GM18868 (cell line): ENCODE measurements around the gene CHD2.

Experiments used
- ATAC-seq: cut with Tn5 transposase; IDR thresholded peaks from one replicate; pipeline ENCODE4 v1.9.1; 2021; ENCODE audit warnings: mild to moderate bottlenecking, moderate library complexity; ENCODE audit not compliant: unreplicated experiment

CHD2 gene

DNA sequence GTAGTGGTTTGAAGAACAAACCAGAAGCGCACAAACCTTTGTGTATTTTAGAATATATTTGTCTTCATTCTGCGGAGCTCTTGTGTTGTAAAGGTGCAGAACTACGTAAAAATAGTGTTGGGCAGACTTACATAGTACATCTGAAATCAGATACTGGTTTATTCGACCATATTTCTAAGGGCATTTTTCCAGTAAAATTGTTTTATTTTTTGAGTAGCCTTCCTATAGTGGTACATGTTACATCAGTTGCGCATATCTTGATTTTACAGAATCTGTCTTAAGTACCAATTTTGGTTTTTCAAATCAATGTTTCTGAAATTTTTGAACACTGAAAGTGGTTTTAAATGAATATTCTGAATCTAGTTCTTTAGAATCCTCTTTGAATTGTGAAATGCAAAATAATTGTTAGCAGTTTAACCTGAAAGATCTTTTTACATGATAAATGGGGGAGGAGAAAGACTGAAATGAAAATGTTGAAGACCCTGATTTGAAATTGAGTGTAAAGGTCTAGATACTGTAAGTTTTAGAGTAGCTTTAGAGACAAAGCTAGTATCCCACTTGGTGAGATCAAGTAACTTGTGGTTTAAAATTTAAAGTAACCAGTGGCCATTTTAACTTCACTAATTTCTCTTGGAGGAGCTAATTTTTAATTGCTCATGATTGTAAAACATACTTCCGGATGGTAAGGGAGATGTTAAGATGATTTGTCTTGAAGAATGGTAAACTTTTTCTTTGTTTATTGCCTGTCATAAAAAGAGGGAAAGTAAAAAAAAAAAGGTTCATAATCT, 15.5 kb upstream of the CHD2 start:
- no peak for ATAC-seq

DNA sequence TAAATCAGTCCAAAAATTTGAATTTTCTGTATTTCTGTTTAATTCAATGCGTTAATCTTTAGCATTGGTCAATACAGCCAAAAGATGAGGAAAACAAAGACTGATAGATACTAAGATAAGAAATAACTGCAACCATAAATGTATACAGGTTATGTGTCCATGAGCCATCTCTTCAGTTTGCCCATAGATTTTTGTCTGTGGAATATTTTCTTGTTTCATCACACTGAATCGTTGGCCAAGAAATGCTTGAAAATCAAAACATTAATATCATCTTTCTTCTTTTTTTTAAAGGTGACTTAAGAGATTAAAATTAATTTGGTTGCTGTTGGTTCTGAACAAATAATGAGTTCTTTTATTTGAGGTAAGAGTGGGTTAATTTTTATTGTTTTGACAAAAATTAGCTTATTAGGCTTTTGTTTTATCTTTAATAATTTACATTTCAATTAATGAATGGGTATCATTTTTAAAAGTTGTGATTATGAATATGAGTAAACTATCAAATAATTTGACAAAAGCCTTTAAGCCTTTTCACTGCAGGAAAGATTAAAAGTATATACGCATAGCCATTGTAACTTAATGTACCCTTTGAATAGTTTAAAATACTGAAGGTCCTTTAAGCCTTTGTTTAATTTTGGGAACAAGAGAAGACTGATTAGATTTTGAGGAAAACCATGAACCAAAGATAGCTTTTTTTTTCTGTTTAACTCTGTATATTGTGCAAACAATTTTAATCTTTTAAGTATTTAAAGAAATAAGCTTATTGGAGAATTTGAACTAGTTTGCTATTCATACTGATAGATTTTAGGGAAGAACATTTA, 14.7 kb upstream of the CHD2 start:
- ATAC-seq = no peak

DNA sequence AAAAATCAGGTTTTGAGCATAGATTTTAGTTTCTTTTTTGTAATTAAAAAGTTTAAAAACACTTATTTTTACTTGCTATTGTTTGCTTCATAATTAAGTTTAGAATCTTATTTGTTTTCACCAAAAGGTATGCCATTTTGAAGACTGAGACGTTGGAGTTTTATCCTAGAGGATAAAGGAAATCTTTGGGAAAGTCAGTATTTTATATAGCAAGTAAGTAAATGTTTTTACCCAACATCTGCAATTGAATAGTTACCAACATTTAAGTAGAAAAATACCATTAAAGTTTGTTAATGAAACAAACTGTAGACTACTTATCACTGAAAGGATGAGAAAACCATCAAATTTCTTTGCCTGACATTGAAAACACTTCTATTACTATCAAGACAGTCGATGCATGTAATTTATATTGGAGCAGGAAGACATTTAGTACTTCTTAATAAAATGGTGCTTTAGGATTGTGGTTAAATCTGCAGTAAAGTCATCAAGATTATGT, 14.0 kb upstream of the CHD2 start:
- ATAC-seq = no peak

DNA sequence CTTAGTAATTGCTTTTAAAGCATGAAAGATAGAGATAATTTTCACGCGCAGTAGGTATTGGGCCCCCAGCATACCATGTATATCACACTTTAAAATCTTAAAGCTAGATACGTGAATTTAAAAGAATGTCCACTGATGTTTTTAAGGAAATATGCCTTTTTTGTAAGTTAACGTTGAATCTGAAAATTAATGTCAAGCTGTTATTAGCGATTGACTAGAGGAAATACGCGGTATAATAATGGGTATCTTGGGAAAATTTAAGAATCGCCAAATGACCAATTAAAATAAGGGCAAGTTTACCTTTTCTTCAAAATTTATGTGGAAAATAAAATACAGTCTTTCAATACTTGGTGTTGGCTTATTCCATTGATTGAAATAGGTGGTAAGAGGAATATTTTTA, 13.3 kb upstream of the CHD2 start:
- ATAC-seq = no peak

DNA sequence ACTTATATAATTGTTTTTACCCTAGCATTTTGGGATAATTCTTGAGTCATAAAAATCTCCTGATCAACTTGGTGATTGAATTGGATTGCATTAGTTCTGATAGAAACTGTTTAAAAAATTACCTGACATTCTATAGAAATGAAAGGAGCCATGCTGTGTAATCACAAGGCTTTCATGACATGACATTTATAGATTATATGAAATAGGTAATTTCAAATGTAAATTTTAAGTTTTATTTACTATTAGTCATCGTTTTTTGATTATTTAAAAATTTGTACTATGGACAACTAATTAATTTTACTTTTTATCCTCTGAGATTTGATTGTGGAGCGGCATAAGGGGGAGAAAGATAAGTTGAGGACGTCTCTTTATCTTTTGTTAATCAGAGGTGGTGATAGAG, 12.3 kb upstream of the CHD2 start:
- no peak for ATAC-seq

DNA sequence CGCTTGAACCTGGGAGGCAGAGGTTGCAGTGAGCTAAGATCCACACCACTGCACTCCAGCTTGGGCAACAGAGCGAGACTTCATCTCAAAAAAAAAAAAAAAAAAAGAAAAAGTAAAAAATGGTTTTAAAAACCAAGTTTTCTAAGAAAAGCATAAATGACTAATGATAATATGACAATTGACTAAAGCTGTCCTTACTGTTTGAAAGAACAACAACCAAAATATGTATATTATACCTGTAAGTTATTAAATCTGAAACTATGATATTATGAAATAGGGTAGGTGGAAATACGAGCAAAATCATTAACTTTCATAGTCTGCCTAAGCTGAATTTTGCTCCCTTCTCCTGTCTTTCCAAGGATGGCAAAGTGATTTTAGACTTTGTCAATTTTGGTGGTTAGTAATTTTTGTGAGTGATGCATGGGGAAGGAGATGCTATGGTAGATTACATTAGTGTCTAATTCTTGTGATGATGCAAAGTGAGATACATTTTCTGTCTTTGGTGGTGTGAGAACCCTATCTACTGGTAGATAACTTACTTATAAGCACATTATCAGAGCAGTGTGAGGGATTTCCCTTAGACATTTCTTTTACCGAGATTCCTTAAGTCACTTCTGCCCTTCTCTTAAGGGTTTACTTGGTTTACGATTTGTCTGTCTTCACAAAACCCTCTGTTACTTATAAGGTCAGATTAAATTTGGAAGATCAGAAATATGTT, 10.6 kb upstream of the CHD2 start:
- ATAC-seq = no peak

DNA sequence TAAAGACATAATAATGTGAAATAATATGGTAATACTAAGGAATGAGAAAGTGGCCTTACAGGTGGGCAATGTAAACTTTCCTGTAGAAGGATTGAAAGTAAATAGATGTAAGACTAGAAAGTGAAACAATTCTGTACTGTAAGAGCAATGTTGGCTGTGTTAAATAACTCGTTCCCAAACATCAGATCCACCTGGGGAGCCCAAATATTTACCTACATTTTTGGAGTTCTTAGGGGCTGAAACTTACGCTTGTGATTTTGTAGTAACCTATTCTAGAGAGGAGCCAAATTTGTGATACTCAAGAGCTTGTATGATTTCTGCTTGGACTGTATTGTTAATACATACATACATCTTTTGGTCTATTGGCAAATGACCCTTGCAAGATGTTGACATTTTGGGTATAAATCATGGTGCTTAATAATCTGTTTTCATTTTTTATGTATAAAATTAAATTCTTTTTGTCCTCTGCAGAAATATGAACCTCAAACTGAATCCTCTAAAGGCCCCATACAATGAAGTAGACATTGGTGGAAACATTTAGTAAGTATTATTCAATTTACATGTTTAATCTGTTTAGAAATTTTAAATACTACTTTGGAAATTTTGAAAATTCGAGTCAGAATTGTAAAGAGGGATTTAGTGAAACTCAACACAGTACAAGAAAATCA, 8.5 kb upstream of the CHD2 start:
- ATAC-seq = no peak

DNA sequence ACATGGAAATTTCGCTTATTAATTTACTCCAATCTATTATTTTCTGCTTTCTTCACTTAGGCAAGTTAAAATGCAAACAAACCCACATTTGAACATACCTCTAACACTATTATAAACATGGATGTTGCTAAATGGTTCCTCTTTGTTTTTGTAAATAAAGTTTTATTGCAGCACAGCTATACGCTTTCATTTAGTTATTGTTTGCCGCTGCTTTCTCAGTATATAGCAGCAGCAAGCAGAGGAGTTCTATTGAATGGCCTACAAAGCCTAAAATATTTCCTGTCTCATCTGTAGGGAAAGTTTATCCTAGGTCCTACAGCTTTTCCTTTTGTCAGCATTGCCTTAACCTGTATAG, 7.9 kb upstream of the CHD2 start:
- ATAC-seq = no peak

DNA sequence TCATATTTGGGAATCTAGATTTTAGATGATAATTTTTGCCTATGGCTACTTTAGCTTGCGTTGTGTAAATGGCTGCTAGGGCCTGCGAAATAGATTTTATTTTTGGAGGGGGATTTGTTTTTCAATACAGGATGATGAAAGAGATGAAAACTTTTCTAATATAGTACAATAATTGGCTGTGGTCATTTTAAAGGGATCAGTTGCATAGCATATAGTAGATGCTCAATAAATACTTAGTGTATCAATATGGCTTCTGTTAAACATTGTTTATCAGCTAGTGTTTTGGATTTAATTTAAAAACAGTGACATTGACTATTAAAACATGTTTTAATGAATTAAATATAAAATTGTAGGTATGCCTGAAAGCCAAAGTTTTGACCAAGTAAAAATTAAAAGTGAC, 6.9 kb upstream of the CHD2 start:
- no peak for ATAC-seq

DNA sequence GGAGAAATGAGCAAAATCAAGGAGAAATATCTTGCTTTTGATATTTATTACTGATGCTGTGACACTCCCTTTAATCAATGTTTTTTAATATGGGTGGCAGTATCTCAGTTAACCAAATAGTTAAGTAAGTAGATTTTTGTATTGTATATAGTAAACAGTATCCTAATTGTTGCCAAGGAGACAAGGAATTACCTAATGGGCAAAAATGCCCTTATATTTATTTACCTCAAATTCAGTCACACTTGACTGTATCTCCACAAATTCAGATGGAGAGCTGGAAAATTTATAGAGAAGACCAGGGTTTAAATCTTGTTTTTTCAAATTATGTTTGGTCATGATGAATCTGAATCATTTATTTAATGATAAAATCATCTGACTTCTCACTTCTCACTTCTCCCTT, 3.6 kb upstream of the CHD2 start:
- ATAC-seq = no peak

DNA sequence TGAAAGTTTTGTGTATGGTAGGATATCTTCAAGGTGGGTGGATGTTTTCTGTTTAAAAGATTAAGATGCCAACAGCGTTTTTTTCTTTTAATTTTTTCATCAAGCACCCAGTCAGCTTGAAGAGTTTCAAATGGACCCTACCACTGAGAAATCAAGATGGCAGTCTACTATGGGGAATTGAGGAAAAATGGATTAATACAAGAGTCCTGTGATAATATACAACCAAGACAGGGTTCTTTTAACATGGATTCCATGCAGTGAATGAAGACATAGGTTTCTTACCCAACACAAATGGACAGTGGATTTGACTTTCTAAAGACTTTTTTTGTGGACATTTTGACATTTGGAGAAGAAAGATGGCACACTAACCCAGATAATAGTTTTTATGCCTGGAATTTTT, 2.5 kb upstream of the CHD2 start:
- no peak for ATAC-seq

DNA sequence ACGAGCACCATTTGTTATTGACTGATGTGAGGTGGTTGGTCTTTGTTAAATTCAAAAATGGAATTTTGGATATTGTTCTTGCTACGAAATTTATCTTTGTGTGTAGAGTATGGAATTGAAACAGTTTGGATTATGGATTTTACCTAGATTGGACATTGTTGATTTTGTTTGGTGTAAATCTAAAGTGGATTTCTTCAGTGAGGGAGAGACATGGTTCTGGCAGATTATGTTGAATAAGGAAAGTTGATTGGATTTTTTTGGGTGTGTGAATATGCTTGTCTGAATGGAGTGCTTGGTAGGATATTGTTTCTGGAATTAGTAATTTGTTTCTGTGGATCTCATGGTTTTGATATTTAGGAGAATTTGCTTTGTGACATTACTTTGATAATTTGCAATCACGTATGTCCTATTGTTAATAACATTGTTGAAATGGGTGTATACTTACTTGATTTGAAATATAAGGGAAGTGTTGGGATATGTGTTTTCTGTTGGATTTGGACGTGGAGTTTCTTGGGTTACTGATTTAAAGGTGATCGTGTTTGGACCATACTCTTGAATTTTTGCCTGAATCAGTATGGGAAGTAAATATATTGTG, 1.0 kb upstream of the CHD2 start:
- ATAC-seq = no peak

DNA sequence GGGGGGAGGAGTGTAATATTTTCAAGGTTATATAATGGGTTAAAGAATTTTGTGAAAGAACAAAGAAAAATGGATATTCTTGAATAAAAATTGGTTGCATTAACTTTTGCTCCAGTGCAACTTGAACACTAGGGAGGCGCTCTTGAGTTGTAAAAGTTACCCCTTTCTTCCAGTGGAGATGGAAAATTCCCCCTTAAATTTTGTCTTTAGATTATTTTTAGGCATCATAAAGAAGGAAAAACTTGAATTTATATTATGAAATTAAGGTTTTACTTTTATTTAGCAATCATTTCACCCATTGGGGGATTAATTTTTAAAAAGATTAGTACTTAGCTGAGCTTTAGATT, 550 bp upstream of the CHD2 start:
- no peak for ATAC-seq

DNA sequence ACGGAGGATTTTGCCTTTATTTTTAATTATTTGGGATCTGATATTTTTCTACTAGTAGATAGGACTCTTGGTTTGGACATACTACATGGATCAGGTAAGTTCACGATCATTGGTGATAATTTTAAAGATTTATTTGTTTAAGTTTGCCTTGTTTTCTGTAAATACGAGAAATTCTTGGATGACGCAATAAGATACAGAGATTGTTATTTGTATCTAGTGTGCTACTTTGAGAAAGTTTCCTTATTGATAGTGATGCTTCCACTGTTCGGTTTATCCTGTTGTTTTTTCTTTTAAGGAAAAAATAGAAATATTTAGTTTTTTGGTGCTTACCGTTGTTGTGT, 577 bp downstream of the CHD2 start:
- ATAC-seq = no peak

DNA sequence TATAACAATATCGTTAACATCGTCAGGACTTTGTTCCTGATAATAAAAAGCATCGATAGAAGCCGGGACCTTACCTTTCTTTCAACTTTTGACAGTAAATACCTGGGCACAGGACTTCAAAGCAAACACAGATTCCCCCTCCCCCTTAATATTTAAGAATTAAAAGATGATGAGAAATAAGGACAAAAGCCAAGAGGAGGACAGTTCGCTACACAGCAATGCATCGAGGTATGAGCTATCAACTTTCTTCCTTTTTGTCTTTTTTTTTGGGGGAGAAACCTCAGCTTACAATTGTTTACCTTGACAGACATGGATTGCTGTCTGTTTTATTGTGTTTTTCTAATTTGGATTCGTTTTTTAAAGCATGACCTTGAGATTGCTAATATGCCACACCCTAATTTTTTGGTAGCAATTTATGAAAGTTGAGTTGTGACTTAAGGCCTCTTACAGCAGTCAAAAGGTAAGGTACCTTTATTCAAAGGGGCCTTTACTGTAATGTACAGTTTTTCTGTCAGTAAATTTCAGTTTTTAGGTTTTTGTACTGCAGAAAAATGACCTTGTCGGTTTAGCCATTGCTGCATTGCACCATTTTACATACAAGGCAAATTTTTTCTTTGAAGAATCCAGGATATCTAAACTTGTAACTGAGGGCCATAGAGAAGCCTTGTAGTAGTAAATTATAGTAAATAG, 1.1 kb downstream of the CHD2 start:
- ATAC-seq = no peak

DNA sequence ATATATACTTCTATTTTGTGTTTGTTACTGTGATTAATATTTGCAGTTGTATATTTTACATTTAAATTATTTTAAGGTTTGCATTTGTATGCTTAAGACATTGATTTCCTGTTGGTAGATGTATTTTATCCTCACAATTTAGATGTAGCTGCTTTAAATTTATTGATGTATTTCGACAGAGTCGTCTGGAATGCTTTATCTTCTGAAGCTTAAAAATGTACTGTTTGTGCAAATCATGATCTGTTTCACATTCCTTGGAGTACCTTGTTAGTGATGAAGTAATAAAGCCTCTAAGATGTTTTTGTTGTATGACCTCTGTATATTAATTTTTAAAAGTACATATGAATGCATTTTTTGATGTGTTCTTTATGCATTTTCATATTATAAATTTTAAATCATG, 1.9 kb downstream of the CHD2 start:
- no peak for ATAC-seq

DNA sequence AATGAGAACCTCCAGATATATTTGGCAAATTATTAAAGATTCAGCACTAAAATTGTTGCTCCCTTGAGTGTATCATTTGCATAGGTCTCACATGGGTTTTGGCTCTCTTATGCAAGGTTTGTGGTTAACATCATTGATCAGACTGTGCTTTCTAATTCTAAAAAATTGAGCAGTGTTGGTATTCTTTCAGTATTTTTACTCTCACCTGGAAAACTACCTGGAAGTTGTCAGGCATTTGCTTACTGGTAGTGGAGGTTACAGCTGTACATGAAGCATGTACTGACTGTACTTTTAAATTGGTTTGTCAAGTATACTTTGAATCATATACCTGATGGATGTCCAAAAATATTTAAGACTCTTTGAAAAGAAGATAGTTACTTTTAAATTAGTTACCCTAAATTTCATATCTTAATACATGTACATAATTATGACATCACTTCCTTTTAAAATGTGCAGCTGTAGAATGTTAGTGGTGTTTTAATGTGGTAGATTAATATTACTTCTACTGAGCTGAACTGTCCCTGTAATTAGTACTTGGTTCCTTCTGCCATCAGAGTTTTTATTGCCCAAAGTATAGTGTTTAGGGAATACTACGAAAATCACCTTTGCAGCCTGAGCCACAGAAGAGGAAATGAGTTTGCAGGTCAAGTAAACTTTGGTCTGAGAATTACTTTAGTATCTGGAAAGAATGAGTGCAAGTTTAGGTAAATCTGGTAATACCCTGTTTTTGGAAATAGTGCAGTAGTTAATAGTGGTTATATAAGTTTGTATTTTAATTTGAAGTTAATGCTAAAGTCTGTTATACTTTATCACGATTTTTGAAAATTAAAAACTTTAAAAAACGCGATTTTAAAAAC, 2.8 kb downstream of the CHD2 start:
- no peak for ATAC-seq

DNA sequence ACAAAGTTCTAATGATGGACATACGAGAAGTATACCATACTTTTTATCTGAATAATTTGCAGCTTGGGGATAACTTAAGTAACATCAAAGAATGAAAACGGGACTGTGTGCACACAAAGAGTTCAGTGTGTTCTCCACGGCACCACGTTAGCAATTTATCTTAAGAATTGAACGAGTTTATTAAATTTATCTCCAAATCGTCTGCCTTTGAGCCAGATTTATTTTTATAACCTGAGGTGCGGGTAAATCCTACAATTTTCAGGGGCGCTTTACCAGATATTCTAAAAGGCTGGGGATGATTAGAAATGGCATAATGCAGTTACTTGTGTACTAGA, 3.5 kb downstream of the CHD2 start:
- ATAC-seq = no peak

DNA sequence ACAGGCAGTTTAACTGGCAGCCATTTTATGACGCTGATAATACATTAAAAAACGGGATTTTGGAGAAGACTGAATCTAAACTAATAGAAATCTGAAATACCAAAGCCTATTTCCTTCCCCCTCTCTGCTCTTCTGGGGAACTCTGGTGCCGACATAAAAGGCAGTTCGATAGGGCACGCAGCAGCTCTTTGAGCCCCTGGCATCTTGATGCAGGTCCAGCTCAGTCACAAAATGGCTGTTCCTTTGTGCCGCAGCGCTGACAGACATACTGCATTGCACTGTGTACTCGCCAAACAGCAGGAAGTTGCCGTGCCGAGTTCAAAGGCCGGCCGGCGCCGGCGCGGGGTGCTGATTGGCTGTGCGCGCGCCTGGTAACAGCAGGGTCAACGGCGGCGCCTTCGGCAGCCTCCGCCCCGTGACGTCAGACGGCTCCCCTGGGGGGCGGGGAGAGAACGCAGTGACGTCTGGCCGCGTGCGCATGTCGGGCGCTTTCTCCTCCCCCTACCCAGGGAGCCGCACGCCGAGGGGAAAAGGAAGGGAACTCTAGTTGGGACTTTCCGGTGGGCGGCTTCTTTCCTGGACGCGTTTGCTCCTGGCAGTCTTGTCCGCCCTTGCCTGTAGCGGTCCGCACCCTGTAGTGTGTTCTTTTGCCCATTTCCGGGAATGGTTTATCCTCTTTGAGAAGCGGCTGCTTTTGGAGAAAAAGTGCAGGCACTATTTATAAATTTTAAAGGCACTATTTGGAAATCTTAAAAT, 4.0 kb downstream of the CHD2 start:
- peak; percentile 68 for ATAC-seq
